Right renal cortex interstitium (tissue), 3 donors: ENCODE measurements around the gene PPP2R3B. TPM values are rescaled to one million over a fixed set of nuclear protein-coding genes. Genes with fewer than 3 reads are reported as not detected.
"Not testable (repeated sequence)": the region's sequence is repeated elsewhere in the genome, so short reads cannot be mapped to it uniquely, and the experiment has no call there.

Source experiments
- DNase-seq, 3 donors: peaks; one replicate each; pipeline ENCODE4 v3.0.0-alpha.2; 2013; ENCODE audit warnings: low read depth in 3 of 3, low spot score in 2 of 3
- polyA plus RNA-seq, 3 donors: library from polyadenylated mRNA; unstranded; fragments of 120-200 nt; gene quantifications; one replicate each; pipeline ENCODE4 v1.2.1, GENCODE V29; 2013; ENCODE audit not compliant: insufficient read length in 3 of 3

The PPP2R3B gene
- polyA plus RNA-seq, 3 donors, result 17.1 to 23.1 (median 18.5) TPM

DNA sequence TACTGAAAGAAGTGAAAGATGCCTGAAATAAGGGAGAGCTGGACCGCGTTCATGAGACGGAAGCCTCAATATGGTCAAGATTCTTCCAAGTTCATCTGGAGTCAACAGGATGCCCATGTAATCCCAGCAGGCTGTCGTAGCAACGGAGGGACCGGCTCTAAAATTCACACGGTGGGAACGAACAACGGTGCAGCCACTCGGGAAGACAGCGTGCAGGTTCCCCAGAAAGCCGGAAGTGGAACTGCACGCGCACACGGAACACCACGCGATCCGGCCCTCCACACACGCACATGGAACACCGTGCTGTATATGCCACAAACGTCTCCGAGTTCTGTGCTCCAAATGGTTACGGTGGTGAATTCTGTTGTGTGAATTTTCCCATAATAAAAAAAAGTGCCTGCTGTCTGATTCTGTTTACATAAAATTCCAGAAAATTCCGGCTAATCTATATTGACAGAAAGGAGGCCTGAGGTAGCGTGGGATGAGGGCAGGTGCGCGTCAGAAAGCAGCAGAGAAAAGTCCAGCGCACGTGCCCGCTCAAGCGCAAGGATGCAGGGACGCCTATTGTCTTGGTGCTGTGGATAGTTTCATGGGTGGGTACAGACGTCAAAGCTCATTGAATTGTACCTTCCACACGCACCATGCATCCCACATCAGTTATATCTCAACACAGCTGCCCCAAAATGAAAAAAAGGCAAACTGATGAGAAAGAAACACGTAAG, 31.2 kb downstream of the PPP2R3B start:
- no peak for DNase-seq

GRCh38 chrX:353566-354535, 32.9 kb downstream of the PPP2R3B start:
- no peak for DNase-seq

DNA sequence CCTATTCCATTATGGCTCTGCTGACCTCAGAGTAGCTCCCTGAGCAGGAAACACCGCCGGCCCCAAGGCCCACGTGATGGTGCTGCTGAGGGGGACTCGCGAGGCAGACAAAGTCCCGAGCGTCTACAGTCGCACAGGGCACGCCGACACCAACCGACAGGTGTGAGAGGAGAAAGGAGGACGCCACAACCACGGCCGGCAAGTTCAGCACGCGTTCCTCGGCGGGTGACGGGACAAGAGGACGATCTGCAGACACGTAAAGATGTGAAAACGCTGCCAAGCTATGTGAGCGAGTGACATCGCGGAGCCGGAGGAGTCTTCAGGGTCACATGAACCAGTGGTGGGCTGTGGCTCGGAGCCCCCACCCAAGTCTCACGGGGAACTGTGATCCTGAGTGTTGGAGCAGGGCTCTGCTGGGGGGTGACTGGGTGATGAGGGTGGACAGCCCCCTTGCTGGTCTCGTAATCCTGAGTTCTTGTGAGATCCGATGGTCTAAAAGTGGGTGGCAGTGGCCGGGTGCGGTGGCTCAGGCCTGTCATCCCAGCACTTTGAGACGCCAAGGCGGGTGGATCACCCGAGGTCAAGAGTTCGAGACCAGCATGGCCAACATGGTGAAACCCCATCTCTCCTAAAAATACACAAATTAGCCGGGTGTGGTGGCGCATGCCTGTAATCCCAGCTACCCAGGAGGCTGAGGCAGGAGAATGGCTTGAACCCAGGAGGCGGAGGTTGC, 34.0 kb downstream of the PPP2R3B start:
- no peak for DNase-seq

DNA sequence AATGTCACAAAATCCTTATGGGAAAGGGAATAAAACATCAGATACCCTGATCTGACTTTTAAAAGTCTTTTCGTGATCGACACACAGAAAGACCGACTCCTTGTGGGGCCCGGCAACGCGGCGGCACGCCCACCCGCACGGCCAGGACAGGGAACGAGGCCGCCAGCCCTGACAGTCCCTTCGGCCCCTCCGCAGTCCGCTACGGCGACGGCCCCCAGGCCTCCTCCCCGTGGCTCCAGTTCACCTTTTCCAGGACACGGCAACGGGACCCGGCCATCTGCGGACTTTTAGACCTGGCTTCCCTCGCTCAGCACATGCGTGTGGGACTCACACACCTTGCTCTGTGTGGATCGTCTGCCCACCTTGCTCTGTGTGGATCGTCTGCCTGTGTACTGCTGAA, 34.5 kb downstream of the PPP2R3B start:
- no peak for DNase-seq

DNA sequence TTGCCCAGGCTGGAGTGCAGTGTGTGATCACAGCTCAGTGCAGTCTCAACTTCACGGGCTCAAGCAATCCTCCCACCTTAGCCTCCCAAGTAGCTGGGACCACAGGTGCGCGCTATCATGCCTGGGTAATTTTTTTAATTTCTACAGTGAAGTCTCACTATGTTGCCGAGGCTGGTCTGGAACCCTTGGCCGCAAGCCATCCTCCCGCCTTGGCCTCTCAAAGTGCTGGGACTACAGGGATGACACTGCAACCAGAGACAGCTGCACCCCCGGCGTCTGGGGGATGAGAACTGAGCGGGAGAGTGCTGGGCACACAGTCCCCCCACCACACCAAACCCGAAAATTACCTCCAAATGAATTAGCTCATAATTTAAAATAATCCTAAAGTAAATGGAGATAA, 35.0 kb downstream of the PPP2R3B start:
- no peak for DNase-seq

DNA sequence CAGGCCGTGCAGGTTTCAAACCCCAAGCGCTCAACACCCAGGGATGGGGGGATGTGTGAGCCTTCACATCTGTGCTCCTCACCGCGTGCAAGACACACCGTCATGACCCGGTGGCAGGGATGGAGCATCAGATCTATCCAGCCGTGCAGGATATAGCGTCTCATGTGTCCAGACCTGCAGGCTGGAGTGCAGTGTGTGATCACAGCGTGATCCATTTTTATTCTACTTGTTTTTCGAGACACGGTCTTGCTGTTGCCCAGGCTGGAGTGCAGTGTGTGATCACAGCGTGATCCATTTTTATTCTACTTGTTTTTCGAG, 35.4 kb downstream of the PPP2R3B start:
- not testable (repeated sequence) for DNase-seq

DNA sequence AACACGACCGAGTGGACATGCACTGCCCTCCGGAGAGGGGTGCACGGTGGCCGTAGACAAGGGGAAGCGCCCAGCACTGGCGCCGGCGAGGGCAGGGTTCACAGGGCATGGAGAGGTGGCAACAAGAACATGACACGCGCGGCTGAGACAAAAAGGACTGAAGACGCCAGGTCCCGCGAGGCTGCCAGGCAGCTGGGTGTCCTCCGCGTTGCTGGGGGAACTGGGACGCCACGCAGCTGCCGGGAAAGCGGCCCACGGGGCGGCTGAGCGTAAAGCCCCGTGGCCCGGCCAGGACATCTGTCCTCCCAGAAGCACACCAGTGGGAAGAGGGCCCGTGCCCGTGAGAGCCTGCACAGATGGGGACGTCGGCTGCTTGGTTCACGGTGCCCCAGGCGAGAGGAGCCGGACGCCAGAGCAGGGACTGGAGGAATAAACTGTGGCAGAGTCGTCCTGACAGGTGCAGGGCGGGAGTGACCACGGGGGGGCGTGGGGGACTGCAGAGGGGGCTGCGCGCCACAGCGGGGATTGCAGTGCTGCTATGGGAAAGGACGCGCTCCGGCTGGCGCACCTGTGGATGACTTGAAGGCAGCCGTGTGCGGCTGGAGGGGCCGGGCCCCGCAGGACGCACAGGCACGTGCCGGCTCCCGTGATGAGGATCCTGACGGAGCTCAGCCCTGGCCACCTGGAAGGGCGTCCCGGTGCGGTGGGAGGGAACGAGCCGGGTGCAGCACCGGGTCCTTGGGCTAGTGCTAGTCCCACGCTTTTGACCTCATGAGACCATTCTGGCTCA, 36.0 kb downstream of the PPP2R3B start:
- DNase-seq, result no peak

DNA sequence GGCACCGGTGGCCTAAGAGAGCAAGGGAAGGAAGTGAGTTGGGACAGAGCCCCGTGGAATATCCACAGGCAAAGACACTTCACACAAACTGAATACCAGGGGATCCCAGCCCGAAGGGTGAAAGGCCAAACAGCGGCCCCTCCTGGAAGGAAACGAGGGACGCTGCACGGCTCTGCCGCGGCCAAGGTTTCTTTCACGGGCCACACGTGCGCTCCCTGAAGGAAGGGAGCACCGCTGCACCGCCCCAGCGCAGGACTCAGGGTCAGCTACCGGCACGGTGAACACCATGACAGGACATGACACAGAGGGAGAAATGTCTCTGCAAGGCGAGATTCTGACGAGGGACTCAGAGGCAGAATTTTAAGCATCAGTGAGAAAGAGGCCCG, 36.6 kb downstream of the PPP2R3B start:
- no peak for DNase-seq

DNA sequence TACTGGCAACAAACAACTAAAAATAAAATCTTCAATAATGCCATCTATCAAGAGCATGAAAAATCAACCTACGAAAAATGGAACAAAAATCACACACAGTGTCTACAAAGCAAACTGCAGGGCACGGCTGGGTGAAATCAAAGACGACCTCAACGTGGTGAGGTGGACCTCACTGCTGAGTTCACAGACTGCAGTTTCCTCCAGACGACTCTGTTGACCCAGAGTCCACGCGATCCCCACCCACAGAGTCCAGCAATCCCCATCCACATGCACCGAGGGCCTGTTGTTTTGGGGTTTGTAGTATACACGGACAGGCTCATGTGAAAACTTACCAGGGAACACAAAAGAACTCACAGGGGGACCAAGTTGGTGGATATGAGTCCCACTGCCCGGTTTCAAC, 37.0 kb downstream of the PPP2R3B start:
- no peak for DNase-seq

GRCh38 chrX:349196-349595, 37.5 kb downstream of the PPP2R3B start:
- no peak for DNase-seq

DNA sequence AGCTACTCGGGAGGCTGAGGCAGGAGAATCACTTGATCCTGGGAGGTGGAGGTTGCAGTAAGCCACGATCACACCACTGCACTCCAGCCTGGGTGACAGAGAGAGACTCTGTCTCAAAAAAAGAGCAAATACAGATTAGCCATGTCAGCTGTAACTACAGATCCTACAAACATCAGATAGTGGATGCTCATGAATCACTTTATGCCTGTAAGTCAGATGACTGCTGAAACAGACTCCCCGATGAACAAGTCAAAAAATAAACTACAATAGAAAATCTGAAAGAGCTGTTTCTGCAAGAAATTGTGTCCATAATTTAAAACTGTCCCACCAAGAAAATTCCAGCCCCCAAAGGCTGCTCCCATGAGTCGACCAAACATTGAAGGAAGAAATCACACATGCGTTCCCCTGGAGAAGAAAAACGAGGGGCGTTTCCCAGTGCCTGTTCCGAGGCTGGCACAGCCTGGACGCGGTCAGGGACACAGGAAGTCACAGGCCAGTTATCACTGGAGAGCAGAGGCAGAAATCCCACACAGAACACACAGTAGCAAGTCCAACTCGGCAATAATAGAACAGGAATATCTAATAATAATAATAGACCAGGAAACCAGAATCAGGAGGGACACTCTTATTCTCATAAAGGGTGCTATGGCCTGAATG, 38.1 kb downstream of the PPP2R3B start:
- no peak for DNase-seq

- DNase-seq, result no peak
Observed at GRCh38 chrX:347351-348117, 39.2 kb downstream of the PPP2R3B start.

- no peak for DNase-seq
Observed at GRCh38 chrX:346034-346813, 40.5 kb downstream of the PPP2R3B start.

DNA sequence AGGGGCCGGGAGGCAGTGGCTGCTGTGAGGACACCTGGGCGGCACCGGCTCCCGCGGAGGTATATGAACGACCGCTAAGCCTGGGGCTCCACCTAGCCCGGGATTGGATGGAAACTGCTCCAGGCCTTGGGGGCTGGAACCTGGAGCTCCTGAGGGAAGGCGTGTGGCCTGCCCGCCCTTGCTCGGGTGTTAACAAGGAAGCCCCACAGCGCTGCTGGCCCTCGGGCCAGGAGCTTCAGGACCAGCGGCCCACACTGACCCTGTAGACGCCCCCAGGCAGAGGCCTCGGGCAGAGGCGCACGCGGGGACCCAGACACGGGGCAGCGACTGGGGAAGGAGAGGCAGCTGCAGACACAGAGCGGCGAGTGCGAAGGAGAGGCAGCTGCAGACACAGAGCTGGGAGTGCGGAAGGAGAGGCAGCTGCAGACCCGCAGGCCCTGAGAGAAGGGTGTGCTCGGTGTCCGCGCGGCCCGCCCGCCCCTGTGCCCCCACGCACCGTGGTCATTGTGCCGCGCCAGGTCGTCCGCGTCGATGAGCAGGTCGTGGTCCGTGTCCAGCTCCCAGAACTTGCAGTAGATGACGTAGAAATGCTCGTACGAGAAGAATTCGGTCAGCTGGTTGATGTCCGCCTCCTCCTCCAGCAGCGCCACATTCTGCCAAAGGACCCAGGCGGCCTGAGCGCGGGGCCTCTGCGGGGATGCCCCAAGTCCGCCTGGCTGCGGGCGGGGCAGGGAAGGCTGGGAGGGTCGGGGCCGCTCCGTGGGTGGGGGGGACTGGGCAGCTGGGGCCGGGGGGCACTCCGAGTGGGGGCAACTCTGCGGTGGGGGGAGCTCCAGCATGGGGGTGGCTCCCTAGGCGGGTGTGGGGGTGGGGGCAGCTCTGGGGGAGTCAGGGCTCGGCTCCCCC, 41.4 kb downstream of the PPP2R3B start:
- no peak for DNase-seq

DNA sequence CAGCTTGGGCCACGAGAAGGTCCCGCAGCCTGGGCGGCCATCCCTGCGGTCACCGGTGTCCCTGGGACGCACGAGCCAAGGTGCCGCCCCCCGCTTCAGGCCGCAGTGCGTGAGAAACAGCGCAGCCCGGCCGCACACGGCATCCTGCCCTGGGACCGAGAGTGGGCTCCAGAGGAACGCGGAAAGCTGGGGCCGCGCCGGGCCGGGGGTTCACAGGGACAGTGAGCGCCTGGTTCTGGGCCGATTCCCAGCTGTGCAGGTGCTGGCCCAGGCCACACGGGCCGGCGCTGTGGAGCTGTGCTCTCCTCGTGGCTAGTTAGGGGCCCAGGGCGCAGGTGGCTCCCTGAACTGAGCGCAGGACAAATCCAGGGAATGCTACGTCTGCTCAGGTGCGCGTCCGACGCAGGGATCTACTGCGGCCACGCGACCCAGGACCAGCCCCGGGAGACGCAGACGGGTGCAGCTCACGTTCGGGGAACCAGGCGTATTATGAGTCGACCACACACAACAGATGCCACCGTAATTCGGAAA, 42.3 kb downstream of the PPP2R3B start:
- no peak for DNase-seq

DNA sequence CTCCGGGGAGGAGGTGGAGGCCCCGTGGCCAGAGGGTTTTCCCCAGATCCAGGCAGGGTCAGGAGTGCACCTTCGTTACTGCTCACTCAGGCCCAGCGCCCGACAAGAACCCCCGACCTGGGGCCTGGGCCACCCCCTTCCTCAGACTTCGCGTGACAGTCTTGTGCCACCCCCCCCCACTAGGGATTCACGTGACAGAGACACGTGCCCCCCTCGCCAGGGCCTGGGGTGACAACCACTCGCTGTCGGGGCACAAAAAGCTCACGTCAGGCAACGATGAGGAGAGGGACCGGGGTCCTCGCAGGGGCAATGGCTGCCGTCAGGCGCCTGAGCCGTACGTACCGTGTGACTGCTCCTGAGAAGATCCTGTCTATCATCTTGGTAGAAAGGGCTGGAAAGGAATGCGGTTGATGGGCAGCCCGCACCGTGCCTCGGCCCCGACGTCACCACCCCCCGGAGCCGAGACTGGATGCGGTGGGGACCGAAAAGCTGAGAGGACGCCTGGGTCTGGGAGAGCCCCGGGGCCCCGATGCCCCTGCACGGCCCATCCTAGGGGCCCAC, 45.1 kb downstream of the PPP2R3B start:
- no peak for DNase-seq
